ENCODE measurements around the gene SUN1. TPM values are rescaled to one million over a fixed set of nuclear protein-coding genes. Genes with fewer than 3 reads are reported as not detected.
"Not testable (repeated sequence)": the region's sequence is repeated elsewhere in the genome, so short reads cannot be mapped to it uniquely, and the experiment has no call there.

The SUN1 gene
- total RNA-seq, 2 experiments from 2014 or later, result 65.7 to 72.8 TPM

GRCh38 chr7:908591-909357 lies 76.5 kb downstream of the SUN1 start:
- H3K27ac Mint-ChIP-seq; H3K4me1 Mint-ChIP-seq; H3K9me3 Mint-ChIP-seq; H3K36me3 Mint-ChIP-seq (ENCODE audit: low read depth); H3K4me3 Mint-ChIP-seq; H3K27me3 Mint-ChIP-seq: not testable (repeated sequence)
- ChIA-PET POLR2A (interaction anchor here (1.8 to 3.2 kb wide), 2 partner anchors 46 to 67 kb away, joined by 6 to 15 read pairs; partner anchors contain the start of genes ADAP1 and COX19), CTCF (interaction anchor here (1.1 to 4.1 kb wide), 9 partner anchors 14 to 84 kb away, joined by 3 to 21 read pairs (median 4); partner anchors contain the start of gene COX19)
- peak; percentile 70 for DNase-seq

- DNase-seq, result no peak
- Mint-ChIP-seq H3K4me1 (peaks cover 9% of the 10 kb centered on the region), H3K36me3 (ENCODE audit: low read depth) (no peaks in the 10 kb centered on the region), H3K27me3 (peaks cover 9% of the 10 kb centered on the region), H3K9me3 (no peaks in the 10 kb centered on the region), H3K4me3 (no peak overlapping the region), H3K27ac (no peak overlapping the region)
- CTCF ChIA-PET, result interaction anchor here (1.3 to 4.1 kb wide), 7 partner anchors 13 to 84 kb away, joined by 3 to 21 read pairs (median 4); partner anchors contain the start of genes ADAP1 and COX19
- POLR2A ChIA-PET, result interaction anchor here (0.9 to 3.2 kb wide), 6 partner anchors 13 to 66 kb away, joined by 3 to 16 read pairs (median 4); partner anchors contain the start of genes ADAP1, COX19 and GET4
Observed at GRCh38 chr7:909358-910329, 77.4 kb downstream of the SUN1 start.

- Mint-ChIP-seq H3K36me3 (ENCODE audit: low read depth) (no peaks in the 10 kb centered on the region), H3K27me3 (peaks cover 9% of the 10 kb centered on the region), H3K4me1 (peaks cover 9% of the 10 kb centered on the region), H3K4me3 (no peak overlapping the region), H3K9me3 (no peaks in the 10 kb centered on the region), H3K27ac (no peak overlapping the region)
- CTCF ChIA-PET, result interaction anchor here (1.3 to 4.1 kb wide), 5 partner anchors 12 to 83 kb away, joined by 3 to 21 read pairs (median 9); partner anchors contain the start of gene ADAP1
- POLR2A ChIA-PET, result interaction anchor here (0.9 to 3.2 kb wide), 5 partner anchors 12 to 65 kb away, joined by 3 to 16 read pairs (median 3); partner anchors contain the start of genes COX19 and GET4
- no peak for DNase-seq
Observed at GRCh38 chr7:910441-910861, 78.2 kb downstream of the SUN1 start.

GRCh38 chr7:910931-911431 lies 78.7 kb downstream of the SUN1 start:
- no peak overlapping the region for H3K27ac Mint-ChIP-seq
- ChIA-PET POLR2A (interaction anchor here (1.0 to 3.2 kb wide), 4 partner anchors 12 to 64 kb away, joined by 3 to 16 read pairs (median 9); partner anchors contain the start of gene COX19), CTCF (interaction anchor here (1.6 to 4.1 kb wide), 3 partner anchors 43 to 82 kb away, joined by 4 to 21 read pairs (median 12); partner anchors contain the start of gene ADAP1)
- DNase-seq, result no peak
- H3K27me3 Mint-ChIP-seq, result peaks cover 9% of the 10 kb centered on the region
- no peaks in the 10 kb centered on the region for H3K9me3 Mint-ChIP-seq
- peaks cover 9% of the 10 kb centered on the region for H3K4me1 Mint-ChIP-seq
- no peak overlapping the region for H3K4me3 Mint-ChIP-seq
- H3K36me3 Mint-ChIP-seq (ENCODE audit: low read depth), result no peaks in the 10 kb centered on the region

GRCh38 chr7:911791-912480 lies 79.7 kb downstream of the SUN1 start:
- POLR2A ChIA-PET, result interaction anchor here (2.8 kb wide), 1 partner anchor 11 kb away, joined by 16 read pairs; no protein-coding TSS in a partner anchor
- Mint-ChIP-seq H3K4me1 (peaks cover 9% of the 10 kb centered on the region), H3K4me3 (no peak overlapping the region), H3K27me3 (peaks cover 9% of the 10 kb centered on the region), H3K27ac (no peak overlapping the region), H3K36me3 (ENCODE audit: low read depth) (no peaks in the 10 kb centered on the region), H3K9me3 (no peaks in the 10 kb centered on the region)
- no peak for DNase-seq
- CTCF ChIA-PET, result no interaction called here

- Mint-ChIP-seq H3K9me3 (no peaks in the 10 kb centered on the region), H3K27me3 (peaks cover 9% of the 10 kb centered on the region), H3K4me3 (no peak overlapping the region), H3K4me1 (peaks cover 9% of the 10 kb centered on the region), H3K36me3 (ENCODE audit: low read depth) (no peaks in the 10 kb centered on the region), H3K27ac (no peak overlapping the region)
- ChIA-PET POLR2A (interaction anchor here (1.1 to 2.2 kb wide), 2 partner anchors 9 to 61 kb away, joined by 3 to 7 read pairs; partner anchors contain the start of gene COX19), CTCF (interaction anchor here (0.9 kb wide), 1 partner anchor 38 kb away, joined by 9 read pairs; no protein-coding TSS in a partner anchor)
- DNase-seq, result no peak
Observed at GRCh38 chr7:913736-914520, 81.7 kb downstream of the SUN1 start.

- no peaks in the 10 kb centered on the region for H3K36me3 Mint-ChIP-seq (ENCODE audit: low read depth)
- no peak overlapping the region for H3K27ac Mint-ChIP-seq
- peaks cover 11% of the 10 kb centered on the region for H3K4me1 Mint-ChIP-seq
- H3K4me3 Mint-ChIP-seq, result no peak overlapping the region
- DNase-seq, result no peak
- ChIA-PET CTCF (no interaction called here), POLR2A (interaction anchor here (2.2 kb wide), 1 partner anchor 8 kb away, joined by 7 read pairs; no protein-coding TSS in a partner anchor)
- H3K27me3 Mint-ChIP-seq, result peaks cover 10% of the 10 kb centered on the region
- no peaks in the 10 kb centered on the region for H3K9me3 Mint-ChIP-seq
Observed at GRCh38 chr7:914521-915194, 82.4 kb downstream of the SUN1 start.

GRCh38 chr7:915291-916218 lies 83.3 kb downstream of the SUN1 start:
- POLR2A ChIA-PET, result no interaction called here
- no peak overlapping the region for H3K27ac Mint-ChIP-seq
- CTCF ChIA-PET, result no interaction called here

DNA sequence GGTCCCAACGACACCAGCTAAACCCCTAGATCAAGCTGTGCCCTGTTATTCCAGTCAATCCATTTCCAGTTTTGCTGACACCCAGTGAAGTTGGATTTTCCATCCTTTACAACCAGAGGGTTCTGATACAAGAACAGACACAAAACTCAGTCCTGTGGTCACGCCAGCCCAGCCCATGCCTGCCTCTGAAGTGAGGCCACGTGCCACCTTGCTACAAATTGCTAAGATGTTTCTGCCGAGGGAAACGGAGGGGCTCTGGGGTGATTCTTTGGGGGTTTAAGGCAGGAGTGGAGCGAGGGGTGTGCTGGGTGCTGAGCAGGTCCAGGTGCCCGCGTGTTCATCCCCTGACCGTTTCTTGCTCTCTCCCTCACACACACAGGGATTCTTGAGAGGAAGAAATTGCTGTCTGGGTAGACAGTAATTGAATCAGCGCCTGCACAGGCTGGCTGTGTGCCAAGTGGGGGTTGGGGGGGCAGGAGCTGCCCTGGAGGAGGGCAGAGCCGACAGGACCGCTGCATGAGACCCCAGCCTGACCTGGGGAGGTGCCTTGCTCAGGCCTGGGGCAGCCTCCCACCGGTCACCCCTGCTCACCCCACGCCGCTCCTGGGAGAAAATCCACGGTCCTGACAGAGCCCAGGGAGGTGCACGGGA lies 84.1 kb downstream of the SUN1 start:
- no peaks in the 10 kb centered on the region for H3K36me3 Mint-ChIP-seq (ENCODE audit: low read depth)
- ChIA-PET CTCF (no interaction called here), POLR2A (no interaction called here)
- peaks cover 7% of the 10 kb centered on the region for H3K27me3 Mint-ChIP-seq
- no peaks in the 10 kb centered on the region for H3K9me3 Mint-ChIP-seq
- peaks cover 12% of the 10 kb centered on the region for H3K4me1 Mint-ChIP-seq
- no peak overlapping the region for H3K4me3 Mint-ChIP-seq
- no peak for DNase-seq
- H3K27ac Mint-ChIP-seq, result no peak overlapping the region

More at GRCh38 chr7:915291-916218, 83.3 kb downstream of the SUN1 start:
- no peak for DNase-seq
- Mint-ChIP-seq H3K4me1 (peaks cover 4% of the 10 kb centered on the region), H3K4me3 (no peak overlapping the region), H3K9me3 (no peaks in the 10 kb centered on the region), H3K36me3 (ENCODE audit: low read depth) (no peaks in the 10 kb centered on the region), H3K27me3 (peaks cover 2% of the 10 kb centered on the region)

Data from activated CD4-positive, alpha-beta memory T cell treated with anti-CD3 and anti-CD28 coated beads, Interleukin-2, amount 10 ng/mL, durations not matched to agents 7 days and 5 days (primary cell).